Measurements from ENCODE around the gene GPM6B.

Gene GPM6B

DNA sequence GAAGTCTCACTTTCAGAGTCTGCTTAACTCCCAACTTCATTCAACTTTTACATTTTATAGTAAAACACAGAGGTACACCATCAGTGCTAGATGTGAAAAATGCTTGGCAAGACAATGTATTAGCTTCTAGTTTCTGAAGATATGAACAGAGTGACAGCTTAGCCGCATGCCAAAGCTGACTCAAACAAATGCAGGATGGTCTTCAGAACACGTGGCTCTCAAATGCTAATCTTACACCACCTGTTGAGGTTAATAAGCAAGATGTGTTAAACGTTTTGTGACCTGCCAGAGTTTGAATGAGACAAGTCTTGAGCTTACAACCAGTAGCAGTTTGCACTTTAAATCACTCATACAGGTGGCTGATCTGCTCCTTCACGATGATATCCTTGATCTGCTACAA, 18.9 kb upstream of the GPM6B start:
- no peak overlapping the region for H3K4me3 ChIP-seq (ENCODE audit: low read depth, low read length)
- TF ChIP-seq, protein P1, sequence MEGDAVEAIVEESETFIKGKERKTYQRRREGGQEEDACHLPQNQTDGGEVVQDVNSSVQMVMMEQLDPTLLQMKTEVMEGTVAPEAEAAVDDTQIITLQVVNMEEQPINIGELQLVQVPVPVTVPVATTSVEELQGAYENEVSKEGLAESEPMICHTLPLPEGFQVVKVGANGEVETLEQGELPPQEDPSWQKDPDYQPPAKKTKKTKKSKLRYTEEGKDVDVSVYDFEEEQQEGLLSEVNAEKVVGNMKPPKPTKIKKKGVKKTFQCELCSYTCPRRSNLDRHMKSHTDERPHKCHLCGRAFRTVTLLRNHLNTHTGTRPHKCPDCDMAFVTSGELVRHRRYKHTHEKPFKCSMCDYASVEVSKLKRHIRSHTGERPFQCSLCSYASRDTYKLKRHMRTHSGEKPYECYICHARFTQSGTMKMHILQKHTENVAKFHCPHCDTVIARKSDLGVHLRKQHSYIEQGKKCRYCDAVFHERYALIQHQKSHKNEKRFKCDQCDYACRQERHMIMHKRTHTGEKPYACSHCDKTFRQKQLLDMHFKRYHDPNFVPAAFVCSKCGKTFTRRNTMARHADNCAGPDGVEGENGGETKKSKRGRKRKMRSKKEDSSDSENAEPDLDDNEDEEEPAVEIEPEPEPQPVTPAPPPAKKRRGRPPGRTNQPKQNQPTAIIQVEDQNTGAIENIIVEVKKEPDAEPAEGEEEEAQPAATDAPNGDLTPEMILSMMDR (IDR thresholded peaks at IDR 0.05; ENCODE audit: low read depth, low read length): no peak

DNA sequence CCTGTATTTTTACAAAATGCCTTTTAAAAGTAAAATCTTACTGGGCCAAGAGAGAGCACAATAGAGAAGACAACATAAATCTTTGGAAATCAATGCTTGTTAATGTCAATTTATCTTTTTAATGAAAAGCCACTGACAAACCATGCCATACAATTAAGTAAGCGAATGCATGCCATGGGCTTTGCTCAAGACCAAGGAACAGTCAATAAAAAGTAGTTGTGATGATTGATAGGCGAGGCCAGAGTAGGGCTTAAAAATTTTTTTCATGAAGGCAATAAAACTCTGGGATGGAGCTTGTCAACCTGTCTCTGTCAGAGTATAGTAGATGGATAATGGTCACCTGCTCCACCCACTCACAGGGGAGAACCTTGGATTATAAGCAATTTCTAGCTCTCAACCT, 17.5 kb upstream of the GPM6B start:
- TF ChIP-seq, protein P1 (IDR thresholded peaks at IDR 0.05; ENCODE audit: low read depth, low read length): no peak
- no peak overlapping the region for H3K4me3 ChIP-seq (ENCODE audit: low read depth, low read length)

DNA sequence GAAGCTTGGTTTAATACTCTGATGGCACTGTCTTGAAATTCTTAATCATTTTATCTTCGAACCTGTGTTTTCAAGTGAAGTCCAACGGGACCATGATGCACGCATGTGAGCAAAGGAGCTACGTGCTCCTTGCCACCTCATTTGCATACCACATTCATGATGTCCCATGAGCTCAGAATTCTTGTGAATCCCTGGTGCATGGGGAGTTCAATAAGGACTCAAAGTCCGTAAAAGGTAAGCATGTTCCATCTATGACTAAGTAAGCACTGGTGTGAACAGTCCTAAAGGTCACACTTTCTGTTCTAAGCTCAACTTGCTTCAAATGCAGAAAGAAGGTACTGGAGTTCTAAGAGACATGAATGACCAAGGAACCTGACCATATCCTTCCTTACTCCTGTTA, 13.1 kb upstream of the GPM6B start:
- TF ChIP-seq, protein P1 (IDR thresholded peaks at IDR 0.05; ENCODE audit: low read depth, low read length): no peak
- H3K4me3 ChIP-seq (ENCODE audit: low read depth, low read length): no peak overlapping the region

DNA sequence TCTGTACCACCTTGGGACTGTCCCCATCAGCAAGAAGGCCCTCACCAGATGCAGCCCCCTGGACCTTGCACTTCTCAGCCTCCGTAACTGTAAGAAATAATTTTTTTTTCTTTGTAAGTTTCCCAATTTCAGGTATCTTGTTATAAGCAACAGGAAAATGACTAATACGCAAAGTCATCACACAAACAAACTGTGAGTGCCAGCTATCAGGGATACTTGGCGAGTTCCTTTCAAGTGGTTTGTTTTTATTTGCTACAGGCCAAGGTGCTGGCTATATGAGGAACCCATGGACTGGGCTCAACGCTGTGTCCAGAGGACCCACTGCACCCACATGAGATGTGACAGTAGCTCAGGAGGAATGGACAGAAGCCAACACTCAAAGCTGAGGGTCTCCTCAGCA, 11.5 kb upstream of the GPM6B start:
- no peak overlapping the region for H3K4me3 ChIP-seq (ENCODE audit: low read depth, low read length)
- TF ChIP-seq, protein P1 (IDR thresholded peaks at IDR 0.05; ENCODE audit: low read depth, low read length): no peak

DNA sequence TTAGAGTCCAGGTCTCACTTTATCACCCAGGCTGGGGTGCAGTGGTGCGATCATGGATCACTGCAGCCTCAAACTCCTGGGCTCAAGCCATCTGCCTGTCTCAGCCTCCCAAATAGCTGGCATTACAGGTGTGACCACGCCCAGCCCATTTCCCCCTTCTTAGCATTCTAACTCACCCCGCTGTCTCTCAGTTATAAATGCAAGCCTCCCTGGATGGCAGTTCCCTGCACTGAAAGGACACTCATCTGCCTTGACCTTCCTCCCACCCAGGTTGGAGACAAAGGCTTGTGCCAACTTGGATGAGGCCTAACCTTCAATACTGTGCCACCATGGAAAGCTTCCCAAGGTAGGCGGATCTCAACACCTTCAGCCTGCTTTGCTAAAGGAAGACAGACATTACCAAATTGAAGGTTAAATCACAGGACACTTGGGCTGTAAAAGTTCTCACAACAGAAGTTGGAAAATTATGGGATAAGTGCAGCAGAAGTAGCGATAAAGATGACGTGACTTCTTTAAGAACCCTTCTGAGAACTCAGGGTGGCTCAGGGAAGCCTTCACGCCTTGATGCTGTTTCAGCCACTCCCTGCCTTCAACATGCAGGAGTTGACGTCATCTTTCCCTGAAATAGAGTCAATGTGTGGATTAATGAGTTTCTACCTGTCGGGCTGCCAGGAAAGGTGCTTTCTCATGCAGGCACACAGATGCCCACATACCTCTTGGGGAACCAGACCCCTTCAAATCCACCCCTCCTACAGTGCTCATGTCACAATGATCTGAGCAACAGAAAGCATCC, 10.6 kb upstream of the GPM6B start:
- no peak overlapping the region for H3K4me3 ChIP-seq (ENCODE audit: low read depth, low read length)
- TF ChIP-seq, protein P1 (IDR thresholded peaks at IDR 0.05; ENCODE audit: low read depth, low read length): no peak

DNA sequence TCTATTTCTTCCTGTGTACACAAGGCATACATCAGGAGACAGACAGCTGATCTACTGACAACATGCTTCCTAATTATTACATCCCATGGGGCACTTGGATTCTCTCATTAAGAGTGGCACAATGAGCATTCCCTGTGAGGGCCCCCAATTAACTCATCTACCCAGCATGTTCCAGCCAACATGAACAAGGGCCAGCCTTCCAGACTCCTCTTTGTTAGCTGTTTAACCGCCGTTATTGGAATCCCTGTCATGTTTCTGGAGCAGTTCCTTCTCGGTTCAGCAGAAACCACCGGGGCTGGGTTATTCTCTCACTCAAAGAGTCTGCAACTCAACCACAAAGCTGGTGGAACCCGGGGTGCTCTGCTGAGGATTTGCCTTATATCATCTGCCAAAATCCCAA, 9.9 kb upstream of the GPM6B start:
- TF ChIP-seq, protein P1 (IDR thresholded peaks at IDR 0.05; ENCODE audit: low read depth, low read length): no peak
- H3K4me3 ChIP-seq (ENCODE audit: low read depth, low read length): no peak overlapping the region

DNA sequence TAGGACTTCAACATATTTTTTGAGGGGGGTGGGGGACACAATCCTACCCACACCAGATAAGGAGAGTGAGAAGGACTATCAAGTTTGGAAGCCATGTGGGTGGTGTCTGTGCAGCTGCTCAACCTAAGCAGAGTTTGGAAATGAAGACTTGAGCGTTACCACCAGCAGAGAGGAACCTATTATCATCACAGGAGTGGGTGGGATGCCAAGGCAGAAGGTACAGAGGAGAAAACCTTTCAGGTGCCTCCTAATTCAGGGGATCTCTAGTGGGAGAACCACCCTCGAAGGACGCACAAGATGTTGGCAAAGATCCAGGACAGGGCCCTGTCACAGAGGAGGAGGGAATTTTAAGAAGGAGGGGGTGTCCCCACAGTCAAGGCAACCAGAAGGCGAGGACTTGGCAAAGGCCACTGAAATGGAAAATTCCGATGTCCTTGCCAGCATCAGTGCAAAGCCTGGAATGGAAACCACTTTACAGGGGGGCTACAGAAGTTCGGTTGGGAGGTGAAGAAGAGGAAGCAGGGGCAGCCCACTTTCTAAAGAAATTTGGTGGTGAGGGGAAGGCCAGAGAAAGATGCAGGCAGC, 8.4 kb upstream of the GPM6B start:
- H3K4me3 ChIP-seq (ENCODE audit: low read depth, low read length): no peak overlapping the region
- TF ChIP-seq, protein P1 (IDR thresholded peaks at IDR 0.05; ENCODE audit: low read depth, low read length): no peak
